VCaP (cell line): Measurements from ENCODE around the gene XIRP1.
A peak's percentile ranks its signal among the peaks of the same experiment; 100 is the strongest.

Experiments
- H3K27ac ChIP-seq: fragments of 450-650 bp; 2 replicates; pipeline ENCODE4 v1.5.1; 2017
- TF ChIP-seq, protein P1 (sequence below): fragments of 450-650 bp; conservative IDR thresholded peaks from 2 replicates; pipeline ENCODE4 v1.5.1; 2017; ENCODE audit warnings: mild to moderate bottlenecking, moderate library complexity

The XIRP1 gene

DNA sequence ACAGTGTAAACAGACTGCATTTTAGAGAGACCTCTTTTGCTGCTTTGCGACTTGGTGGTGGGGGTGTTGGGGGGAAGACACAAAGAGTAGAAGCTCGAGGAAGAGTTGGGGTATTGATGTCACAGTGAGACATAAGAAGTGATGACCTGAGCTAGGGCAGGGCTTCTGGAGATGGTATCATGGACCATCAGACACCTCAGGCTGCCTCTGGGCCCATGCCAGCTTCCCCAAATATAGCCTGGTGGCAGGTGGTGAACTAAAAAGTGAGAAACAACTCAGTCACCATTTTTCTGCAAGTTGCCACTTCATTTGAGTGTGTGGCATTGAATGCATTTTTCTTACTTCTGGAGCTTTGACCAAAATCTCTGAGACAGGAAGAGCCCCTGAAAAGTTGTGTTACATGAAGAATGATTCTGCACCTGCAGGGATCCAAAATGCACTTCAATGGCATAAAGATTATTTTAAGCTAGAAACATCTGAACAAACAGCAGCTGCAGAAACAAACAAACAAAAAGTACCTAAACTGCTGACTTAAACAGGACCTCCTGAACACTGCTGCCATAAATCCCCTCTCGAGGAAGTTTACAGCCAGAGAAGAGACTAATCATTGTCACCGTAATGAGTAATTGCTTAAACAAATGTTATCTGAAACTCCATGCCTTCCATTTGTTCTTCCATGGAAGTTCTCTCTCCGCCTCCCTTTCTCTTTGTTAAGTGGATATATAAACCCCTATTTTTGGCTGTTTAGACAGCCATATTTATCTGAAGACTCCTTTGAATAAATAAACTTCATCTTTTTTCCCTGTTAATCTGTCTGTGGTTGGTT, 15.2 kb upstream of the XIRP1 start:
- no peak overlapping the region for H3K27ac ChIP-seq
- TF ChIP-seq, protein P1, sequence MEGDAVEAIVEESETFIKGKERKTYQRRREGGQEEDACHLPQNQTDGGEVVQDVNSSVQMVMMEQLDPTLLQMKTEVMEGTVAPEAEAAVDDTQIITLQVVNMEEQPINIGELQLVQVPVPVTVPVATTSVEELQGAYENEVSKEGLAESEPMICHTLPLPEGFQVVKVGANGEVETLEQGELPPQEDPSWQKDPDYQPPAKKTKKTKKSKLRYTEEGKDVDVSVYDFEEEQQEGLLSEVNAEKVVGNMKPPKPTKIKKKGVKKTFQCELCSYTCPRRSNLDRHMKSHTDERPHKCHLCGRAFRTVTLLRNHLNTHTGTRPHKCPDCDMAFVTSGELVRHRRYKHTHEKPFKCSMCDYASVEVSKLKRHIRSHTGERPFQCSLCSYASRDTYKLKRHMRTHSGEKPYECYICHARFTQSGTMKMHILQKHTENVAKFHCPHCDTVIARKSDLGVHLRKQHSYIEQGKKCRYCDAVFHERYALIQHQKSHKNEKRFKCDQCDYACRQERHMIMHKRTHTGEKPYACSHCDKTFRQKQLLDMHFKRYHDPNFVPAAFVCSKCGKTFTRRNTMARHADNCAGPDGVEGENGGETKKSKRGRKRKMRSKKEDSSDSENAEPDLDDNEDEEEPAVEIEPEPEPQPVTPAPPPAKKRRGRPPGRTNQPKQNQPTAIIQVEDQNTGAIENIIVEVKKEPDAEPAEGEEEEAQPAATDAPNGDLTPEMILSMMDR: no peak

DNA sequence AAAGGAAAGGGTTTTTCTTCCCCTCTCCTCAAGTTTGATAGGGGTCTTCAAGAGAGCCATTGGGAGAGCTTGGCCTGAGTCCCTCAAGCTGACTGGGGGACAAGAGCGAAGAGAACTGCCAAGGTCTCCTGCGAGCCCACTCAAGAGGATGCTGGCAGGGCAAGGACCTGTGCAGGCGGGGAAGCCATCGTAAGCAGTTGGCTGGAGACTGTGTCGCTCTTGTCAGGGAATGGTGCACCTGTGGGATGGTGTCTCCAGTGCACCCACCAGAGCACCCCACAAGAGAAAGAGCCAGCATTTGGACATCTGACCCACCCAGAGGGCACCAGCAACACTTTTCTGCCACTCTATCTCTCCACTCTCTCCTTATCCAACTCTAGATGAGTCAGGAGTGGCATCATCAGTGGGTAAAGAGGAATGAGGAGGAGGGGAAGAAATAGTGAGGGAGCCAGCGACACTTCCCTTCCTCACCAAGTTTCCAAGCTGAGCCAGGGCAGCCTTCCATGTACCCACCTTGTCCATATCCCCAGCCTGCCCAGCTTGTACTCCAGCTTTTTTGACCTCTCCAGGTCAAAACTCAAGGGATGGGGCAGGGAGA, 13.6 kb upstream of the XIRP1 start:
- TF ChIP-seq, protein P1: no peak
- no peak overlapping the region for H3K27ac ChIP-seq

DNA sequence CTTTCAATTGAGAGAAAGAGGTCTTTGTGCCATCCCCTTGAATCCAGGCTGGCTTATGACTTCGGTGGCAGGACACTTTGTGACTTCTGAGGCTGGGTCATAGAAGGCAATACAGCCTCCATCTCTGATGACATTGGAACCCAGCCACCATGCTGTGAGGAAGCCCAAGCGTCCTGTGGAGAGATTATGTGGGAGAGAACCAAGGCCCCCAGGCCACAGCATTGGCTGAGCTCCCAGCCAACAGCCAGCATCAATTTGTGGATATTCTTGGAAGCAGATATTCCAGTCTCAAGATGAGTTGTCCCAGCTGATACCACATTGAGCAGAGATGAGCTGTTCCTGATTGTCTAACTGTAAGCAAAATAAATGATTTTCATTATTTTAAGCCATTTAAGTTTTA, 12.7 kb upstream of the XIRP1 start:
- H3K27ac ChIP-seq: no peak overlapping the region
- TF ChIP-seq, protein P1: no peak

DNA sequence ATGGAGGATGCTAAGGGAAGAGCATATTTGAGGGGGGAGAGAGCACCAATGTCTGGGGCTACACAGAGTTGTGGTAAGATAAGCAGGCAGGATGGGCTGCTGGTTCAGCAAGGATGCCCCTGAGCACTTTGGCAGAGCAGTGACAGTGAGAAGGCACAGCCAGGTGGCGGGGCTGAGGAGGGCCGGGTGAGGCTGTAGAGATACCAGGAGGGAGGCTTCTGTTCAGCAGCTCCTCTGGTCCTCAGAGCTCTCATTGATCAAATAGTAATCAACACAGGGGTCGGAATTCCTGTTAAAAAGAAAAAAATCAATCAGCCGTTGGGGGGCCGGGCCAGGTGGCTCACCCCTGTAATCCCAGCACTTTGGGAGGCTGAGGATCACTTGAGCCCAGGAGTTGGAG, 11.5 kb upstream of the XIRP1 start:
- no peak overlapping the region for H3K27ac ChIP-seq
- TF ChIP-seq, protein P1: no peak

DNA sequence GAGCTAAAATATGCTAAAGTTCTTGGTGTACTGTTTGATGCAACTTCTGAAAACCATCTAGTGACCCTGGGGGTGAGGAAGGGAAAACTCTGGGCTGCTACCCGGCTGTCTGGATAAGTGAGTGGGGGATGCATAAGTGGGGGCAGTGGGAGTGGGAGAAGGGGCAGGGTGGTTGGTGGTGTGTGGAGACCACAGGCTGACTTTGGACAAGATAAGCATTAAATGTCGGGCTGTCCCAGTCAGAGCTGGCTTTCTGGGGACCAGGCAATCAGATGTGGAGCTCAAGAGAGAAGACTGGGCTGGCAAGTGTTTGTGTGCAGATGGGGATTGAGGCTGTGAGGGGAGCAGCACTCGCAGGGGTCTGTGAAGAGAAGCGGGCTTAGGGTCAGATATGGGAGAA, 11.0 kb upstream of the XIRP1 start:
- no peak overlapping the region for H3K27ac ChIP-seq
- TF ChIP-seq, protein P1: no peak

DNA sequence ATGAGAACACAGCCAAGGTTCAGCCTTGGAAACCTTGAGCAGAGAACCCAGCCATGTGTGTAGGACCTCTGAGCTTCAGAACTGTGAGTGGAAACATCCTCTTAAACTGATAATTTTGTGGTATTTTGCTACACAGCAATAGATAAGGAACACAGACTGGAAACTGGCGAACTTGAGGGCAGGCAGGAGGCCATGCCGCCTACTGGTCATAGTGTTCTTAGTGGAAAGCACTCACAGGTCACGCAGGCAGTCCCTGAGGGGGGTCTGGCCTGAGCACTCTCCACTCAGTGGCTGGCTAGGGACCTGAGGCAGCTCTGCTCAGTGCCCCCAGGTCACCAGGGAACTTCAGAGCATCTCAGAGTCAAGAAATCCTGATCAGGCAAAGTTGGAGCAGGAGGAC, 9.7 kb upstream of the XIRP1 start:
- TF ChIP-seq, protein P1: no peak
- H3K27ac ChIP-seq: no peak overlapping the region

DNA sequence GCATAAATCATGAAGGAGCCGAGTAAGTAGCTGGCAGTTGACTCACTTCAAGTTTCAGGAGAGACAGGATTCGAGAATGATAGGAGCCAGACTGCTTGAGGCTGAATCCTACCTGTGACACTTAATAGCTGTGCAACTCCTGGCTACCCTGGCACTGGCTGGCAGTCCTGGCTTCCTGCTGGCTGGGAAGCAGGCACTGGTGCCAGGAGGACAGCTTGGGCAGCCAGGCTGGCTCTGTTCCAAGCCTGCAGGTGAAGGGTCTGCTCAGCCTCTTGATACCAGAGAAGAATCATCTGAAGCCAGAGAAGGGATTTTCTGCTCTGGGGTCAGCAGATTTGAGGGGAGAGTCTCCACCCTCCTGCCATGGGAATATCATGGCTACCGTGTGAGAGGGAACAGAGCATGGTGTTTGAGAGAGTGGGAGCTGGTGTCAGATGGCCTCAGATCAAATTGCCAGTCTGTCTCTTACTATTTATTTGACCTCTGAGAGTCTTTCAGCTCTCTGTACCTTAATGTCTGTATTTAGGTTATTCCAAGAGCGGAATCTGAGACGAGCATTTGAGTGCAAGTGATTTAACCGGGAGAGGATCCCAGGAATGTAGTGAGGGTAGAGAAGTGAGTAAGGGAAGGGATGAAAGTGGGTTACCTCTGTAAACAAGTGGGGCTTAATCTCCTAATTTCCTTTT, 4.4 kb upstream of the XIRP1 start:
- peak overlapping the region; percentile 56 for H3K27ac ChIP-seq
- TF ChIP-seq, protein P1: no peak
